Osteoblast (primary cell): ENCODE data around the gene FDPS. TPM values are rescaled to one million over a fixed set of nuclear protein-coding genes. Genes with fewer than 3 reads are reported as not detected.

Experiments
- DNase-seq: peaks from one replicate; pipeline ENCODE4 v3.0.0; 2011; ENCODE audit warnings: low spot score, mixed read lengths; ENCODE audit not compliant: insufficient read length; ENCODE audit errors: missing footprints
- H2AFZ ChIP-seq: 2 replicates; pipeline ENCODE4 v1.6.0; 2011; ENCODE audit warnings: mild to moderate bottlenecking, low read length
- H3K27ac ChIP-seq: 2 replicates; pipeline ENCODE4 v1.5.1; 2011; ENCODE audit warnings: mild to moderate bottlenecking, low read depth, low read length, moderate library complexity
- H3K27me3 ChIP-seq: 2 replicates; pipeline ENCODE4 v1.6.0; 2012; ENCODE audit warnings: mild to moderate bottlenecking, control low read depth, inconsistent platforms, low read length, moderate library complexity; ENCODE audit not compliant: insufficient read depth
- H3K36me3 ChIP-seq: 2 replicates; pipeline ENCODE4 v1.5.1; 2011; ENCODE audit warnings: mild to moderate bottlenecking, low read length, control low read depth, moderate library complexity; ENCODE audit not compliant: insufficient read depth
- H3K4me1 ChIP-seq: 2 replicates; pipeline ENCODE4 v1.5.1; 2011; ENCODE audit warnings: mild to moderate bottlenecking, low read length, control low read depth, moderate library complexity; ENCODE audit not compliant: insufficient read depth
- H3K4me2 ChIP-seq: 2 replicates; pipeline ENCODE4 v1.6.0; 2011; ENCODE audit warnings: mild to moderate bottlenecking, low read length; ENCODE audit not compliant: insufficient read depth
- H3K4me3 ChIP-seq: fragments of 200-600 bp; sonication (generic); 3 replicates; pipeline ENCODE4 v1.5.1; 2012; ENCODE audit warnings: mild to moderate bottlenecking, low read length, inconsistent platforms; ENCODE audit not compliant: insufficient read depth
- H3K79me2 ChIP-seq: 2 replicates; pipeline ENCODE4 v1.6.0; 2012; ENCODE audit warnings: mild to moderate bottlenecking, low read length, control low read depth, inconsistent platforms; ENCODE audit not compliant: insufficient read depth
- H3K9me3 ChIP-seq: 2 replicates; pipeline ENCODE4 v1.5.1; 2011; ENCODE audit warnings: low read depth, low read length, control low read depth
- H4K20me1 ChIP-seq: 2 replicates; pipeline ENCODE4 v1.6.0; 2012; ENCODE audit warnings: mild to moderate bottlenecking, low read length, control low read depth; ENCODE audit not compliant: insufficient read depth
- total RNA-seq: library from RNA; depleted of rRNA; stranded (reverse); fragments of >200 nt; gene quantifications from 2 replicates; pipeline ENCODE4 v1.2.3, GENCODE V29; 2012
- TF ChIP-seq, protein P1 (sequence below): IDR thresholded peaks from 2 replicates; pipeline ENCODE4 v1.5.1; 2011; ENCODE audit warnings: mild to moderate bottlenecking, low read depth, low read length, moderate library complexity; ENCODE audit errors: extremely low read depth

FDPS gene
- total RNA-seq, 1 donor: 216 TPM

DNA sequence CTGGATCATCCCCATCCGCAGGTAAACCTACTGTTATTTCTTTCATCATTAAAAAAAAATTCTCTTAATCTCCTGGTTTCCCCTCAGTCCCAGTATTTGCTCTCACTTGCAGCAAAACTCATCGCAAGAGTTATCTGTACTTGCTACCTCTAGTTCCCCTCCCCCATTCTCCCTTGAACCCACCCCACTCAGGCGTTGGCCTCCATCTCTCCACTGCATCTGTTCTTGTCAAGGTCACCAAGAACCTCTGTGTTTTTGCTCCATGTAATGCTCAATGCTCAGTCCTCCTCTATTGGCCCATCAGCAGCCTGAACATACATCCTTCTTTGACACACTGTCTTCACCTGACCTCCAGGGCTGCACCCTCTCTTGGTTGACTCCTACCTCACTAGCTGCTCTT is 12.0 kb upstream of the FDPS start:
- TF ChIP-seq, protein P1, sequence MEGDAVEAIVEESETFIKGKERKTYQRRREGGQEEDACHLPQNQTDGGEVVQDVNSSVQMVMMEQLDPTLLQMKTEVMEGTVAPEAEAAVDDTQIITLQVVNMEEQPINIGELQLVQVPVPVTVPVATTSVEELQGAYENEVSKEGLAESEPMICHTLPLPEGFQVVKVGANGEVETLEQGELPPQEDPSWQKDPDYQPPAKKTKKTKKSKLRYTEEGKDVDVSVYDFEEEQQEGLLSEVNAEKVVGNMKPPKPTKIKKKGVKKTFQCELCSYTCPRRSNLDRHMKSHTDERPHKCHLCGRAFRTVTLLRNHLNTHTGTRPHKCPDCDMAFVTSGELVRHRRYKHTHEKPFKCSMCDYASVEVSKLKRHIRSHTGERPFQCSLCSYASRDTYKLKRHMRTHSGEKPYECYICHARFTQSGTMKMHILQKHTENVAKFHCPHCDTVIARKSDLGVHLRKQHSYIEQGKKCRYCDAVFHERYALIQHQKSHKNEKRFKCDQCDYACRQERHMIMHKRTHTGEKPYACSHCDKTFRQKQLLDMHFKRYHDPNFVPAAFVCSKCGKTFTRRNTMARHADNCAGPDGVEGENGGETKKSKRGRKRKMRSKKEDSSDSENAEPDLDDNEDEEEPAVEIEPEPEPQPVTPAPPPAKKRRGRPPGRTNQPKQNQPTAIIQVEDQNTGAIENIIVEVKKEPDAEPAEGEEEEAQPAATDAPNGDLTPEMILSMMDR: no peak
- H3K9me3 ChIP-seq: no peaks in the 10 kb centered on the region
- H3K36me3 ChIP-seq: no peaks in the 10 kb centered on the region
- peaks cover 42% of the 10 kb centered on the region for H3K27me3 ChIP-seq
- DNase-seq: peak; percentile 49
- H4K20me1 ChIP-seq: no peaks in the 10 kb centered on the region
- no peak overlapping the region for H3K4me3 ChIP-seq
- no peak overlapping the region for H3K27ac ChIP-seq
- H3K4me1 ChIP-seq: no peaks in the 10 kb centered on the region
- H2AFZ ChIP-seq: no peak overlapping the region
- H3K79me2 ChIP-seq: no peaks in the 10 kb centered on the region
- H3K4me2 ChIP-seq: no peak overlapping the region

GRCh38 chr1:155297384-155297783 is 11.3 kb upstream of the FDPS start:
- Histone ChIP-seq H3K4me1 (no peaks in the 10 kb centered on the region), H3K4me2 (no peak overlapping the region), H3K4me3 (no peak overlapping the region), H3K9me3 (no peaks in the 10 kb centered on the region), H2AFZ (no peak overlapping the region), H3K27me3 (peaks cover 42% of the 10 kb centered on the region), H3K27ac (no peak overlapping the region), H3K36me3 (no peaks in the 10 kb centered on the region), H4K20me1 (no peaks in the 10 kb centered on the region), H3K79me2 (no peaks in the 10 kb centered on the region)
- TF ChIP-seq, protein P1: no peak
- no peak for DNase-seq

- Histone ChIP-seq H3K36me3 (no peaks in the 10 kb centered on the region), H3K27me3 (peaks cover 21% of the 10 kb centered on the region), H3K4me1 (peaks cover 3% of the 10 kb centered on the region), H3K27ac (no peak overlapping the region), H2AFZ (no peak overlapping the region), H3K79me2 (no peaks in the 10 kb centered on the region), H3K4me2 (no peak overlapping the region), H3K9me3 (no peaks in the 10 kb centered on the region), H4K20me1 (no peaks in the 10 kb centered on the region), H3K4me3 (no peak overlapping the region)
- TF ChIP-seq, protein P1: no peak
- peak; percentile 8 for DNase-seq
These were observed 8.6 kb upstream of the FDPS start for GRCh38 chr1:155300024-155300423.

DNA sequence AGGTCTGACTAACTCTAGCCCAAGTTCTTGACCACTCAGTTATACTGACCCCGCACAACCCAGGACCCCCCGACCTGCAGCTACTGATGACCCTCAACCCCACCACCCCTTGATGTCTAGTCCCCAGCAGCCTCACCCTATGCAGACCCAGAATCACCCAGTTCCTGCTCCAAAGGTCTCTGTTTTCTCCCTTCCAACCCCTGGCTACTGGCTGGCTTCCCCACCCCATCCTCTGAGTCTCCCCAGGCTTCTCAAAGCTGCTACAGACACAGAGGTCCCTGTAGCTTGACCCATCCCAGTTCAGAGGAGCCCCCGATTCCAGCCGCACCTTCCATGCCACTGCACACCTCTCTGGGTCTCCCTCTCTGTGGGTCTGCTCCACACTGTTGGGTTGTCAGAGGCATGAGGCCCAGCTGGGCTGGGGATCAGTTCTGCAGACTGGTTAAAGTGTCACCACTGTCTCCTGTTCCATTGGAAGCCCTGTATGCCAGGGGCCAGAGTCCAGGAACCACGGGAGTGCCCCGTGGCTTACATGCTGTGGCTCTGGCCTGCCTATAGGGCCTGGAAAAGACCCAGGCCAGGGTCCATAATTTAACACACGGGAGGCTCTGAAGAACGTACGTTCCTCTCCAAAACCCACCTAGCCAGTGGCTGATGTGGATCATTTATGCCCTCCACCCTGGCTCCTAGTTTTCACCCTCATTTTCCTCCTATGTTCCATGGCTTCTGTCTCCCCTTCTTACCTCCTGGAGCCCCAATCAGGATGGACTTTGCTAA is 7.9 kb upstream of the FDPS start:
- H2AFZ ChIP-seq: no peak overlapping the region

More for the DNA sequence above, 7.9 kb upstream of the FDPS start:
- TF ChIP-seq, protein P1: no peak
- peak; percentile 67 for DNase-seq
- no peaks in the 10 kb centered on the region for H3K9me3 ChIP-seq
- no peak overlapping the region for H3K27ac ChIP-seq
- no peaks in the 10 kb centered on the region for H3K79me2 ChIP-seq
- no peaks in the 10 kb centered on the region for H3K36me3 ChIP-seq
- no peak overlapping the region for H3K4me3 ChIP-seq
- H3K4me2 ChIP-seq: no peak overlapping the region
- no peaks in the 10 kb centered on the region for H4K20me1 ChIP-seq
- H3K27me3 ChIP-seq: peaks cover 14% of the 10 kb centered on the region
- peaks cover 10% of the 10 kb centered on the region for H3K4me1 ChIP-seq
